Measurements from ENCODE around the gene BTBD8. TPM values are rescaled to one million over a fixed set of nuclear protein-coding genes. Genes with fewer than 3 reads are reported as not detected.

Gene BTBD8
- total RNA-seq, 1 donor from 2014 or later, result 8.7 TPM

DNA sequence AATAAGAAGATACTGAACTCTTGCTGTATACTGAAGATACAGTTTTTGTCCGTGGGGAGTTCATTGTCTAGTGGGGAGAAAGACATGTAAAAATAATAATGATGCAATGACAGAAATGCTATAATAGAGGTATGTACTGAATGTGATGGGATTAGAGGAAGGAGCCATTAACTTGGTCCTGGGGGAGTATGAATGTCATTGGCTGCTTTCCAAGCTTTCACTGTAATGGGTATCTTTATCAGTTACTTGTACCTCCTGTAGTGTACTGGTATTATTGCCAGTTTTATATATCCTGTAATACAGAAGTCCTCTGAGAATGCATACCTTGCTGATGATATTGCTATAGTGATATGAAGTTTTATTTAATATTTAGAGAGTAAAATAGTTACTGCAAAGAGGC, 7.4 kb downstream of the BTBD8 start:
- TF ChIP-seq, protein P1, sequence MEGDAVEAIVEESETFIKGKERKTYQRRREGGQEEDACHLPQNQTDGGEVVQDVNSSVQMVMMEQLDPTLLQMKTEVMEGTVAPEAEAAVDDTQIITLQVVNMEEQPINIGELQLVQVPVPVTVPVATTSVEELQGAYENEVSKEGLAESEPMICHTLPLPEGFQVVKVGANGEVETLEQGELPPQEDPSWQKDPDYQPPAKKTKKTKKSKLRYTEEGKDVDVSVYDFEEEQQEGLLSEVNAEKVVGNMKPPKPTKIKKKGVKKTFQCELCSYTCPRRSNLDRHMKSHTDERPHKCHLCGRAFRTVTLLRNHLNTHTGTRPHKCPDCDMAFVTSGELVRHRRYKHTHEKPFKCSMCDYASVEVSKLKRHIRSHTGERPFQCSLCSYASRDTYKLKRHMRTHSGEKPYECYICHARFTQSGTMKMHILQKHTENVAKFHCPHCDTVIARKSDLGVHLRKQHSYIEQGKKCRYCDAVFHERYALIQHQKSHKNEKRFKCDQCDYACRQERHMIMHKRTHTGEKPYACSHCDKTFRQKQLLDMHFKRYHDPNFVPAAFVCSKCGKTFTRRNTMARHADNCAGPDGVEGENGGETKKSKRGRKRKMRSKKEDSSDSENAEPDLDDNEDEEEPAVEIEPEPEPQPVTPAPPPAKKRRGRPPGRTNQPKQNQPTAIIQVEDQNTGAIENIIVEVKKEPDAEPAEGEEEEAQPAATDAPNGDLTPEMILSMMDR (conservative IDR thresholded peaks at IDR 0.05; ENCODE audit: low read depth, low read length), result no peak
- H3K4me3 ChIP-seq (ENCODE audit: low read depth, low read length), result no peak overlapping the region
- no peak for DNase-seq (ENCODE audit: low read depth)

DNA sequence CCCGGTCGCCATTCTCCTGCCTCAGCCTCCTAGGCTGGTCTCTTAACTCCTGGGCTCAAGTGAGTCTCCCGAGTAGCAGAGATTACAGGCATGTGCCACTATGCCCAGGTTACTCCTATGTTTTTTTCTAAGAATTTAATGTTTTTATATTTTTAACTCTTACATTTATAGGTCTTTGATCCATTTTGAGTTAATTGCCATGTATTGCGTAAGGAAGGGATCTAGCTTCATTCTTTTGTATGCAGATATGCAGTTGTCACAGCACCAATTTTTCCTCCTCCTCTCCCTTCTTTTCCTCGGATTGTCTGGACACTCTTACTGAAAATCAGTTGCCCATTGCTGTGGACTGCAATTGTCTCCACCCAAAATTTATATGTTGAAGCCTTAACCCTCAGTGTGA, 11.5 kb downstream of the BTBD8 start:
- no peak overlapping the region for H3K4me3 ChIP-seq (ENCODE audit: low read depth, low read length)
- no peak for DNase-seq (ENCODE audit: low read depth)
- TF ChIP-seq, protein P1 (conservative IDR thresholded peaks at IDR 0.05; ENCODE audit: low read depth, low read length), result no peak

- no peak overlapping the region for H3K4me3 ChIP-seq (ENCODE audit: low read depth, low read length)
- TF ChIP-seq, protein P1 (conservative IDR thresholded peaks at IDR 0.05; ENCODE audit: low read depth, low read length), result no peak
- no peak for DNase-seq (ENCODE audit: low read depth)
Measured at GRCh38 chr1:92094090-92094489, 13.9 kb downstream of the BTBD8 start.

DNA sequence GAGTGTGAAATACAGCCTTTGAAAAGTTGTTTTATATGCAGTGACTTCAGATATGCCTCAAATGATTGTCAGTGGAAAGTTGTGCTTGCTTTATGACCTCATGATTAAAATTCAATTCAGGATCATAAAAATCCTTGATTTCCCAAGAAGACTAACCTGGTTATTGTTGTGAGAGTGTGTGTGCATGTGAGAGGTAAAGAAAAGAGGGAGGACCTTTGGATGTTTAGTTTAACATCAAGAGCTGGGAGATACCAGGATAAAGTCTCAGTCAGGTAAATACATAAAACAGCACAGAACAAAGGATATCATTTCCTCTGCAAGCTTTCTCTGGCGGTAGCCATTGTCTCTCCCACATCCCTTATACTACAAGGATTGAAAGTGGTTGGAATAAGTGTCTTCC, 14.4 kb downstream of the BTBD8 start:
- TF ChIP-seq, protein P1 (conservative IDR thresholded peaks at IDR 0.05; ENCODE audit: low read depth, low read length), result no peak
- no peak for DNase-seq (ENCODE audit: low read depth)
- H3K4me3 ChIP-seq (ENCODE audit: low read depth, low read length), result no peak overlapping the region

DNA sequence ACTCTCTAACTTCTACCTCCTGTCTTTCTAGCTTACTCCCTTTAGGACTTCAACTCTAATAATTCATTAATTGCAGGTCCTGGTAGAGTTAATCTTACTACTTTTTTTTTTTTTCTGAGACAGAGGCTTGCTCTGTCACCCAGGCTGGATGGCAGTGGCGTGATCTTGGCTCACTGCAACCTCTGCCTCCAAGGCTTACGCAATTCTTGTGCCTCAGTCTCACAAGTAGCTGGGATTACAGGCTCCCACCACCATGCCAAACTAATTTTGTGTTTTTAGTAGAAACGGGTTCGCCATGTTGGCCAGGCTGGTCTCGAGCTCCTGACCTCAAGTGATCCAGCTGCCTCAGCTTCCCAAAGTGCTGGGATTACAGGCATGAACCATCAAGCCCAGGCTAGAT, 15.7 kb downstream of the BTBD8 start:
- H3K4me3 ChIP-seq (ENCODE audit: low read depth, low read length), result no peak overlapping the region
- TF ChIP-seq, protein P1 (conservative IDR thresholded peaks at IDR 0.05; ENCODE audit: low read depth, low read length), result no peak
- DNase-seq (ENCODE audit: low read depth), result no peak

- TF ChIP-seq, protein P1 (conservative IDR thresholded peaks at IDR 0.05; ENCODE audit: low read depth, low read length), result no peak
- DNase-seq (ENCODE audit: low read depth), result no peak
- H3K4me3 ChIP-seq (ENCODE audit: low read depth, low read length), result no peak overlapping the region
Measured at GRCh38 chr1:92096317-92096716, 16.2 kb downstream of the BTBD8 start.

- no peak for DNase-seq (ENCODE audit: low read depth)
- no peak overlapping the region for H3K4me3 ChIP-seq (ENCODE audit: low read depth, low read length)
- TF ChIP-seq, protein P1 (conservative IDR thresholded peaks at IDR 0.05; ENCODE audit: low read depth, low read length), result no peak
Measured at GRCh38 chr1:92105546-92106081, 25.5 kb downstream of the BTBD8 start.
